CD4-positive, alpha-beta T cell treated with Interleukin-12 subunit alpha and Interleukin-12 subunit beta, for 1 hour (primary cell): ENCODE data around the gene TRERF1.

Source experiments
- DNase-seq: peaks from one replicate; pipeline ENCODE4 v3.0.0-alpha.2; 2020

The TRERF1 gene

DNA sequence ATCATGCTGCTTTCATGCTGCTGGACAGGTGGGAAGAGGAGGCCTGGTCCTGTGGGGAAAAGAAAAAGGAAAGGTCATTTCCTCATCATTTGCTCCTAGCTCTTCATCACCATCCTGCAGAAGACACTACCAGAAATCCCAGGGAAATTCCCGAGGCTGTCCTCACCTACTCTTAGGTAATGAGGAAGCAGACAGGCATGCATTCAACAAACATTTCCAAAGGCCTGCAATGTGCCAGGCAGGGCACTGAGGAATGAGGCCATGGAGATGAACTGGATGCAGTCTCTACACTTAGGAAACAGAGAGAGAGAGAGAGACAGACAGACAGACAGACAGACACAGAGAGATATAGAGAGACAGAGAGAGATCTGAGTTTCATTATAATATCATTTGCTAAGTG is 151.0 kb downstream of the TRERF1 start:
- no peak for DNase-seq

DNA sequence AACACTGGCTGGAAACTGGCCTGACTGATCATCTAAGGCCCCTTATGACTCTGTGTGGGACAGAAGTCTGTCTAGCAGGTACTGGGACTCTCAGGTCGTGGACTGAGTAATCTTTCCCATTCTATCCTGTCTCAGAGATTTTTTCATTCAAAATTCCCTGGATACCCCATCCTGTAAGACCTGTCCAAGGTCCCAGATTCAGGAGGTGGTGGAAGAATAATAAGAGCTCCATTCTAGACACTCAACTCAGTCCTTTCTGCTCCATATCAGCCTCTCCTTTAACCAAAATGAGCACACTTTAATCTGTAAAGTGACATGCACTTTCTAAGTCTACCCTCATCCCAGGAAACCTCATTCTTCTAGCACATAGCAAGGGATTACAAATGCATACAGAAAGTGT is 151.5 kb downstream of the TRERF1 start:
- DNase-seq, result no peak

DNA sequence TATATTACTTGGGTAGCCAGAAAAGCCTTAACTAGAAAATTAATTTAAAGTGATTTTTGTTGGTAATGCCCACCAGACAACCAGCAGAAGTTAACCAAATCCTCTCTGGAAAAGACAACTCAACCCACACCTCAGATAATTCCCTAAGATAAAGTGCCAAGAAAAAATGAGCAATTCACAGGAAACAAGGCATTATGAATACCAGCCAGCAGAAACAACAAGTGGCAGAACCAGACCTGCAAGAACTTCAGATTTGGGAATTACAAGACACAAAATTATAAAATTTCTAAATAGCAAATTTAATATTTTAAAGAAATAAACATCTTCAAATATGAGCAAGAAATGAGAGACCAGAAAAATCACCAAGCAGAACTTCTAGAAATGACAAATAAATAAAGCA is 154.1 kb downstream of the TRERF1 start:
- DNase-seq, result no peak

DNA sequence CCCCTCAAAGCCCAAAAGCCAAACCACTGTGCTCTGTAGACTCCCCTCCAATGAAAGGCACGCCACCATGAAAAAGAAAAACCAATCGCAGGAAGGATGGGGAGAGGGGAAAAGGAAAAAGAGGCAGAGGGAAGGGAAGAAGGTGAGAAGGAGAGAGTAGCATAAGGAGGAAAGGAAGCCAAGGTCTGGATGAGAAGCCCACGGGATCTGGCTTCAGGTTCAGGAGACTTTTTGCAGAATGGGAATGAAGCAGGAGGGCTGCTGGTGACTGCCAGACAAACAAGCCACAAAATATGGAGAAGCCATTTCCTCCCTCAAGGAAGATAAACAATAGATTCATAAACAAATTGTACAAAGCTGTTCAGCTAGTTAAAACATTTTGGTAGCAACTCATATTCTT is 155.1 kb downstream of the TRERF1 start:
- no peak for DNase-seq

DNA sequence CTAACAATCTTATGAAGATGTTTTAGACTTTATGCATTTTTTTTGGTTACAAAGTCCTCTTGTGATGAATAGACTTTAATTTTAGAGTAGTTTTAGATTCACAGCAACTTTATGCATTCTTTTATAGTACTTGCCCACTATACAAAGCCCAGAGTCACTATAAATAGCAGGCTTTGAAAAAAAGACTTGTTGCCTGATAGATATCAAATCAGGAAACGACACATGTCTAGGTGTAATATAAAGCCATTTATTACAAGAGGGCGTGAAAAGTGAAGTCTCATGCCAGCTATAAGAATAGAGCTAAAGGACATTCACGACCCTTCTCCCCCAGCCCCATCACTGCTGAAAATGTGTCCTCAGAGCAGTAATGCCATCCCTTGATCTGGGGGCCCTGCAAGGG is 156.0 kb downstream of the TRERF1 start:
- peak; percentile 18 for DNase-seq

DNA sequence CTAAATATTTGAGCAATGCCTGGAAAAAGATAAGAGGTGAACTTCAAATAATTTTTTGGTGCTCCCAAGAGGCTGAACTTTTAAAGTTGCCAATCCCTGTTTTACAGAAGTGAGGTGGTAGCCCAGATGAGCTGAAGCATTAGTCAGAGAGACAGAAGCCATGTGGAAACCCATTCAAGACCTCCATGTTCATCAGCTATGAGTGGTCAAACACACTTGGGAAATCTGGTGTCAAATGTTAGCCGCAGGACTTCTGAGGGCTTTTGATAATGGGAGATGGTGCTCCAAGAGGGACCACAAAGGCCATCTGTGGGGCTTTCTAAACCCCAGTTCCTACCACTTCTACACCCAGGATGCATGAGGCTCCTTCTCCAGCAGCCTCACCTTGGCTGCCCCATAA is 156.5 kb downstream of the TRERF1 start:
- DNase-seq, result no peak

DNA sequence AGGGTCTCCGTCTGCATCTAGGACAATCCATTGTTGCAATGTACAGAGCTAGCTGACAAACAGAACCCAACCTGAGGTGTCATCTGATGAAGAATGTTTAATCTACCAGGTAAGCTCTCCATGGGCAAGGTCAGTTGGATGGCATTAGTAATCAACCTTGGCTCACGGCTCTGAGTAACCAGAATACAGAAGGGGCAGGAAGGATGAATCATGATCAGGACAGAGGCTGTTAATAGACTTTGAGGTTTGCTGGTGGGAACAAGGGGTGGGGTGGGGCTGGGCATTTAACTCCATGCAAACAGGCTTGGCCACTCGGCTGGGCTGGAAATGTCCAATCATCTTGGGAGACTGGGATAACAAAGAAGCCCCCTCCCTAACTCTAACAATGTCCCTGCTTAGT is 157.0 kb downstream of the TRERF1 start:
- no peak for DNase-seq

DNA sequence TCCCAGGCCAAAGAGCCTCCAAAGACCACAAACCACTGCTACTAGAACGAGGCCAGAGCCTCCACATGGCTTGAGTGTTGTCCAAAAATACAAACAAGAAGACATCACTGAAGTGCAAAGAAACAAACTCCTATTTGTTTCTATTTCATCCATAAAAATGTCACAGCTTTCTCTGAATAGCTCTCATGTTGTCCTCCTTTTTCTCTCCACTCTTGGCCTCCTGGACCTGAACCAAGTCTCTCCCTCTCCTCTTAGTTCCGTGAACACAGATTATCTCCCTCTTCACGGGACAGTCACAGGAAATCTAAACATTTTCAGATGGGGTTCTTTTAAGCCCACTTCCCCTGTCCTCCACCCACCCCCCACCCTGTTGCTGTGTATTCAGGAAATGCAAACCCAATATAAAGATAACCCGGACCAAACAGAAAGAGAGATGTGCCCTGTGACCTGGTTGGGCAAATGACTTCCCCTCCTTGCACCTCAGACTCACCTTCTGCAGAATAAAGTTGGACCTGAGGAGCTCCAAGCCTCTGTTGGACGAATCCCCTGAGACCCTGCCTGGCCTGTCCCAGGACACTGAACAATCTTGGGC is 158.2 kb downstream of the TRERF1 start:
- DNase-seq, result peak; percentile 23

DNA sequence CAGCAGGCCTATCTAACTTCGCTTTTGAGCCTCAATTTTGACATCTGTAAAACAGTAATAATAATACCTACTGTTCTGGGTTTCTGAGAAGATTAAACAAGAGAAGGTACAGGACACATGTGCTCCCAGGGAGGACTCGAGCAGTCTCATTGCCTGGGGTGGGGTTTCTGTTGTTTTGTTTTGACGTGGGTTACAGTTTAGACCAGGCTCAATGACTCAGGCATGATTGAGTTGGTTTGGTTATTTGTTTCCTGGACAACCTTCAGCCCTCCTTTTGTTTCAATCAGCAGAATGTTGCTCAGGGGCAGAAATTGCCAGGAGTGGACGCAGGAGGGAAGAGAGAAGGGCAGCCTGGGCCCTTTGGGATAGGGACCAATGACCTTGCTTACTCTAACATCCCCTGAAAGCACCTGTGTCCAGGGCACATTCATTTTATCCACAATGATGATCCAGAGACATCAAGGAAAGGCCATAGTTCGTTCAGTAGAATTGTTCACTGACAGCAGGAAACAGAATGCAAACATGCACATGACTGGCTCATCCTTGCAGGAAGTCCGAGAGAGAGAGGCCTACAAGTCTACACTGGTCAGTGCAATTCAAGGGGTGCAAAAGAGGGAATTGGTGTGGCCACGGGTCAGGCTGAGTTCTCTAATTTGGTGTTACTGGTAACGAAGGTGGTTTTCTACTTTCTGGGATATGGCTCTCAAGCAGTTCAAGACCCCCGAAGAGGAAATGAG is 159.6 kb downstream of the TRERF1 start:
- peak; percentile 34 for DNase-seq

DNA sequence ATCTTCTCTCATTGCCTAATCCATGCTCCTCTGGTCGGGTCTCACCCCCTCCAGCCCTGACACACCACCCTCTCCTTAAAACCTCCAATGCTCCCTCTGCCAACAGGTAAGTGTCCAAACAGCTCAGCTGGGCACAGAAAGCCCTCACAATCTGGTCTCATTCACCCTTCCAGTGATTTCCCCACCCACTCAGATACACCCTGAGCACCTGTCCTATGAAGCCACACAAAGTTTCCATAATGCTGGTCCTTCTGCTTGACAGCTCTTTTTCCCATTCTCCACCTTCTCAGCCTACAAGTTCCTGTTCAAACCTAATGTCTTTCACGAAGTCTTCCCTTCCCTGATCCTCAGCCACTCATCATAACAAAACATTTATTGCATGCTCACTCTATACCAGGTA is 164.0 kb downstream of the TRERF1 start:
- no peak for DNase-seq

DNA sequence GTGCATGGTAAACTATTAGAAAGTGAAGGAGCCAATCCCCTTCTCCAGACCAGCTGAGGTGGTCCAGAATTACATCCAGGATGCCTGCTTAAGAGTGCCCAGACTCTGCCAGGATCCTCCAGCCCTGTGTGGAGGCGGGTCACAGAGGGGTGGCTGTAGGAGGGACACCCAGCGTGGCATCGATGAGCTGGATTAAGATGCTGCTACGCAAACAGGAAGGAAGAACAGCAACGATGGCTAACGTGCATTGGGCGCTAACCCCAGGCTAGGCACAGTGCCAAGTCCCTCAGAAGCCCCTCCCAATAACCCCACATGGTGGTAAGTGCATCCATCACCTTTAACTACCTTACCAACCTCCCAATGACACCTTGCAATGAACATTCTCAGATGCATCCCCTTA is 170.2 kb downstream of the TRERF1 start:
- DNase-seq, result peak; percentile 65

DNA sequence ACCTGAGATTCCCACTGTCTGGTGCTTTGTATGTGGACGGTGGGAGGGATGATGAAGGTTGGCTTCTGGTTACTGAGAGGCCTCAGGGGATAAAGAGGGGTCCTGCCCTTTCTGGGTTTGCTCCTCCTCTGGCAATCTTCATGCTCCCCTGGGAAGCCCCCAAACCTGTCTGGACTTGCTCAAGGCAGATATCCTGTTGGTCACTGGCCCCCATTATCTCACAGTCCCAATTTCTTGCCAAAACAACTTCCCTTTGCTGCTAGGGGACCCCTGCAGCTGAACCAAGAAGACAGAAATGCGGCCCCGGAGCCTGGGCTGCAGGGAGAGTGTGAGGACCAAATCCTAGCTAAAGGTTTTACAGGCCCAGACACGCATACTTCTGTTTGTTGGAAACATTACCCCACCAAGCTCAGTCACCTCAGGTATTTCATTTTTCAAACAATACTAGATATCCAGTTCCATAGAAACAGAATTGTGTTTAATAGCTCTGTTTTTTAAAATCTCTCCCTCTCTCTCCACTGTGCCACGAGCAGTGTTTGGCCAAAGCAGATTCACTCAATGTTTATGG is 170.7 kb downstream of the TRERF1 start:
- no peak for DNase-seq

DNA sequence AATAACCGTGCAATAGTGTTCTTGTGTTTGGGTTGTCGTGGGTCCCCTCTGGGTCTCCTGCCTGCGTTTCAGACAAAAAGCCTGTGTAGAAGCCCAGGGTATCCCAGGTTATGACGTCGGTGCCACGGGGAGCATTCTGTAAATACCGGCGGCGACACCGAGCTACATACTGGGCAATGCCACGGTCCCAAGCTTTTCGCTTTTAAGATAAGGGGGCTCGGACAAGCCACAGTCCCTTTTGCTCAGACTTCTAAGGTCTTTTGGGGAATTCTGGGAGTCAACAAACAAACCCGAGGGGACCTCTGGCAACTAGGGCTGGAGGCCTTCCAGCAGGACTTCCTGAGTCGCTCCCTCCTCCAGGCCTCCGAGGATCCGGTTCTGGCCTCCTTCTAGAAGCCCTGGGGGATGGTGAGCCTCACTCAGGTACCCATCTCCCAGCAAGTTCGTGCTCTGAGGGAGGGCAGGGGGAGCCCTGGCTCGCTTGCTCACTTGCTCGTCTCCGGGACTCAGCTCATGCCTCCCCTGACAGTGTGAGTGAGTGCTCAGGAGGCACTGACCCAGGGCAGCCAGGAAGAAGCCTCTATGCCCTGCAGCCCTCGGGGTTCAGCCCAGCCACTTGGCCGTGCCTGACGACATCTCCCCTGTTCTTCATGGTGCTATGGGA is 171.6 kb downstream of the TRERF1 start:
- no peak for DNase-seq

DNA sequence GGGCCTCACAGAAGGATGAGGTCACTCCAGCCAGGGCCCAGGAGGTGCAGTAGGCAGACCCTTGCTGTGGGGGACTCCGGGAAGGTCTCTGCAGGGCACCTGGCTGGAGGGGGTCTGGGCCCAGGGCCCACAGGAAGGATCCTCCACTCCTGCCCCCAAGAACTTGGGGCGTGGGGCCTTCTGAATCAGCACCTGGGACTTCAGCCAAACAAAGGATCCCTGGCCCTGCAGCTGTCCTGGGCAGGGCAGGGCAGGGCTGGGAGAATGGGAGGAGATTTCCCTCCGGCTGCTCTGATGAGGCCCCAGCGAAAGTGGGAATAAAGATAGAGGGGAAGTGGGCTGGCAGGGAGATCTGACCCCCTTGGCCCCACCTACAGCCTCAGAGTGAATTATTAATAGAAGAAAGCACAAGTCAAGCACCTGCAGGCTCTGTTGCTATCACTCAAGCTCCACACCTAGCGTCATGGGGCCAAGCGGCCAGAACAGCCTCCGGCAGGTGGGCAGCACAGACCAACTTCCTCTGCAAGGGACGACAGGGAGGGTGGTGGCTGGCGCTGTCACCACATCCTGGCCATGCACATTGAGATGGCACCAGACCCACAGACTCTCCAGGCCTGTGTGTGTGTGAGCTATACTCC is 172.5 kb downstream of the TRERF1 start:
- DNase-seq, result peak; percentile 39

DNA sequence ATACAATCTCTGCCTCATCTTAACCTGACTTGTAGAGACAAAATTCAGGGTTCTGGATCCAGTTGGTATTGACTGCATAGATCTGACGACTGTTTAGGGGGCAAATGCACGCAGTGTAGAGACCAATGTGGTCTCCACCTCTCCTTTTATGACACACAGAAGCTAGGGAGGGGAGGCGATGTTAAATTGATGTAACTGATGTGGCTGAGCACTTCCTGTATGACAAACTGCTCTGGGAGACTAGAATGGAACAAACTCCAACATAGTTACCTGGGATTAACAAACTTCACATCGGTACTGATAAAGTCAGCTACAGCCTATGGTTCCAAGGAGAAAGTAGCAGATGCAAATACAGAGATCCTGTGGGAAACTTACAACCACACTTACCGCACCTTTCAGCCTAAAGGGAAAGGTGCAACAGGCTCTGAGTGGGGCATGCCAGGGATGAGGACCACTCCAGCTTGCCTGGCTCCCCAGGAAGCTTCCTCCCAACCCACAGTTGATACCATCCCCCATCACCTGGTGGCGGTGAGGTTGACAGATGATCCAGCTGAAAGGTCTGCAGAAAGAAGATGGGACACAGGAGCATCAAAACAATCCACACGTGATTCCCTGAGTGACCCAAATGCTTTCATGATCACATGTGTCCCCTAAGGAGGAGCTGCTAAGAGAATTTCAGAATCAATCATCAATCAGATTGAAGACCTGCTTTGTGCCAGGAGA is 173.4 kb downstream of the TRERF1 start:
- peak; percentile 28 for DNase-seq

DNA sequence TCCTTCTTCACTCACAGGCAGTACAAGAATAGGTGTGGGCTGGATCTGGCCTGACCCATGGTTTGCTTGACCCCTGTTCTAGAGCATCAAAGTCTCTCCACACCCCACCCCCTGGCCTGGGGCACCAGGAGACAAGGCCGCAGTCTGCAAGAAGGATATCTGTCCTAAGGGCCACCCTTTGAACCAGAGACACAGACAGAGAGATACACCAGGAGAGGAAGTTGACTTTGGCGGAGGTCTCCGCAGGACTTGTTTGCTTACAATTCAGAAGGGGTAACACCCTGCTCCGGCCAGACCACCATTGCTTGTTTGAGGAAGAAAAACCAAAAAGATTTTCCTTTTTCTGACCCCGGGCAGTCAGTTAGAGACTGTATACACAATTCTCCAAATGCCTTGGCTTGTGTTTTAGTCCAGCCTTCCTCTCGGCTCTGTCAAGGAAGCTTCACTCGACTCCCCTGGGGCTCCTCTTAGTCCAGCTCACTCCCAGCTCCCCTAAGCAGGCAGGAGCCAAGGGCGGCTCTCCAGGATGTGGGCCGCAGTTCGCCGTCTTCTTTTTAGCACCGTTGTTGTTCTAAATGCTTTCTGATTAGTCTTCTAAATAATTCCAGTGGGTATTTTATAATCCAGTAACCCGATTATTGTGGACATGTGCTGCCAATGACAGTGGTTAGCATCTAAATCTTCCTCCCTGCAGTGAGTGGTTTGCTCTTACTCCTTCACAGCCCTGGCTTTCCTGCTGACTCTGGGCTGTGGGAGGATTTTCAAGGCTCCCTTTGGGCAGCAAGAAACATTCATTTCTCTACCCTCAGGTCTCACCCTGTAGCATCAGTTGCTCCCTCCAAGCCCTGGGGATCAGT is 175.5 kb downstream of the TRERF1 start:
- DNase-seq, result no peak

DNA sequence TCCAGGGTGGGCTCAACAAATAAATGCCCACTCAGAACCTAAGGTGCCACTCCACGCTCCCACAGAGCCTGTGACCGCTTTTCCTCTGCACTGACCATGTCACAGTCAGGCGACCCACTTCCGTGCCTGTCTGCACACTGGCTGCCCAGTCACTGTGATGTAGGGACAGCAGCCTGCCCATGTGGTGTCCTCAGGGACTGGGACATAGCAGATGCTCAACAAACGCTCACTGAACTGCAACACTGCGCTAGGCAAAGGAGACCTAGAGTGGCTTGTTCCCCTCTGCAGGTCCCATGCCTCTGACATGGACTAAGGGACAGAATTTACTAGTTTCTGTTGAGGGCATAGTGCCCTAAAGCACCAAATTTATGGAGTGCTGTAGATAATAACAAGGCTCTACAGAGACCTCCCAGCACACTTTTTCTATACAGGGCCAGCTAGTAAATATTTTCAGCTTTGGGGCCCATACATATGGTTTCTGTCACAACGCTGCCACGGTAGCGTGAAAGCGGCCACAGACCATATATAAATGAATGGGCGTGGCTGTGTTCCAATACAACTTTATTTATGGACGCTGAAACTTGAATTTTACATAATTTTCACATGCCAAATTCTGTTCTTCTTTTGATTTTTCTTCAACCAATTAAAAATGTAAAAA is 176.2 kb downstream of the TRERF1 start:
- DNase-seq, result no peak

DNA sequence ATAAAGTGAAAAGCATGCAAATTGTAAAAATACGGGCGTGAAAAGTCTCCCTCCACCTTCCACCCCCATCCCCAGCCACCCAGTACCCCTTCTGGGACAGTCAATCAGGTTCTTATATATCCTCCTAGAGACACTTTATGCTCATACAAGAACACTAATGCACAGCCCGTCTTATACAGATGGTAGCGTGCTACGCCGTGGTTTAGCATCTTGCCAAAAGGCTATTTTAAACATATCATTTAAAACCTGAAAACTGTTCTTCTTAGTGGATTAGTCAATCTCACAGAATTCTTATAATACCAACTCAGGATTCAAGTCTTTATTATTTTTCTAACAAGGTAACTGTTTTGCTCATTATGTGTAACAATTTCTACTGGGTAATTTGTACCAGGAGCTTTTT is 176.8 kb downstream of the TRERF1 start:
- no peak for DNase-seq

DNA sequence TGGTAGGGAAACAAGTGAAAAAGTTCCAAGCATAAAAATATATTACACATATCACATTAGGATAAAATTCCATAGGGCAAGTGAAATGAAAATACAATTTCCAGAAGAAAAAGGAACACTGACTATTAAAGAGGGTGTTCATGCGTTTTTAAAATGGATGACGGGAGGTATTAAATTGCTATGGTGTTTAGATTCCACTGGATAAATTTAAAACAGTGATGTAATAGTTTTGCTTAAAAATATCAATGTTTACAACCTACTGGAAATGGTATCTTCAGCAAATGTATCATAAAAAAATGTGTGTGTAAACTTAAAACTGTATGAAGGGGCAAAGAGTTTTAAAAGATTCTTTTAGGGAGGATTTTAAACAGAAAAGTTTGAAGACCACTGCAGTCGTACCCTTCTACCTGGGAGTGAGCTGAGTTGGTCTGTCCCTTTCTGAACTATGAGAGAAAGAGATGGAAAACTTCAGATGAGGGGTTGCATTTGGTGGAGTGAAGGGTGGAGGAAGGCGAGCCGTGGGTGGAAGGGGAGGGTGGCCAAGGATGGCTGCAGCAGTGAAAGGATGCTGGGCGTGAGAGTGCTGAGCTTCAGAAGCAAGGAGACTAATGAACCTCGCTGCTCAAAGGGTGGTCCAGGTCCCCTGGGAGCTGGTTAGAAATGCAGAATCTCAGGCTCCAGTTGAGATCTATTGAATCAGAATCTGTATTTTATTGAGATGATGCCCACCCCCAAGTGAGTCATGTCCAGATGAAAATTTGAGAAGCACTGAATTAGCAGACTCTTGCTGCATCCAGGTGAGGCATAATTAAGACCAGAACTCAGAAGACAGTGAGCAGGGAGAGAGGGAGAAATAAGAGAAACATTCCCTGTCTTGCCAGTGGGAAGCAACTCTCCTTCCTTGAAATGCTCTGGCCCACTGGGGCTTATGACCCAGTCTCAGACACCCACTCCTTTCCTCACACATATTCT is 179.6 kb downstream of the TRERF1 start:
- DNase-seq, result no peak

DNA sequence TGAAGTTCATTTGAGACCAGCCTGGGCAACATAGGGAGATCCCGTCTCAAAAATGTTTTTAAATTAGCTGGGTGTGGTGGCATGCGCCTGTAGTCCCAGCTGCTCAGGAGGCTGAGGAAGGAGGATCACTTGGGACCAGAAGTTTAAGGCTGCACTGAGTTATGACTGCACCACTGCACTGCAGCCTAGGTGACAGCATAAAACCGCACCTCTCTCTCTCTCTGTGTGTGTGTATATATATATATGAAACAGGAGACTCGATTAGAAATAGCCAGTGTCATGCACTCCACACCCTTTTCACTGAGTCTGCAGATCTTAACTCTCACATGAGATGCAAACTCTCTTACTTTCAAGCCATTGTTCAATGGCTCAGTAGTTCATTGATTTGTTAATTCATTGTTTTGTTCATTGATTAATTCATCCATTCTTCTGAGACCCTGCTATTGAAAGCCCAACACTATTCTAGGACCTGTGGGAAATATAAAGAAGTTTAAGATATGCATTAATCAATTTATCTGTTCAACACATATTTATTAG is 181.7 kb downstream of the TRERF1 start:
- no peak for DNase-seq
